Caco-2 (cell line): ENCODE data around the gene ABHD12. TPM values are rescaled to one million over a fixed set of nuclear protein-coding genes. Genes with fewer than 3 reads are reported as not detected.

Experiments used
- BruUV-seq: library from RNA; stranded (reverse); fragments of 400-500 nt; replicated peaks from 2 replicates; lab custom pipeline; 2021; lab: Mats Ljungman, UMichigan
- CTCF ChIA-PET: fragments of 300-600 bp; sonication (Branson Sonifier 250); formaldehyde crosslinking; loops from one replicate; lab custom pipeline; 2022; ENCODE audit warnings: antibody characterized with exemption; lab: Charles Lee
- POLR2A ChIA-PET: fragments of 300-600 bp; sonication (Branson Sonifier 250); formaldehyde crosslinking; loops from one replicate; lab custom pipeline; 2022; ENCODE audit warnings: antibody characterized with exemption; lab: Charles Lee
- DNase-seq, 2 experiments: peaks; one replicate each; pipeline versions ENCODE4 v3.0.0 to v3.0.0-alpha.2; 2020 to 2022
- H3K27me3 ChIP-seq: replicated peaks from 2 replicates; pipeline ENCODE4 v1.6.0; 2011; ENCODE audit warnings: low read length; ENCODE audit not compliant: control insufficient read depth, insufficient read depth
- H3K36me3 ChIP-seq: 2 replicates; pipeline ENCODE4 v1.5.1; 2011; ENCODE audit warnings: low read length; ENCODE audit not compliant: control insufficient read depth, insufficient read depth
- H3K4me1 ChIP-seq: fragments of 250-450 bp; sonication (Bioruptor Pico); 2 replicates; pipeline ENCODE4 v1.5.1; 2020; ENCODE audit warnings: mild to moderate bottlenecking
- H3K4me3 ChIP-seq: 2 replicates; pipeline ENCODE4 v1.5.1; 2011; ENCODE audit warnings: low read depth, mild to moderate bottlenecking, control low read depth, low read length
- H3K9me3 ChIP-seq: fragments of 250-450 bp; sonication (Bioruptor Pico); 2 replicates; pipeline ENCODE4 v1.5.1; 2020; ENCODE audit warnings: mild to moderate bottlenecking, moderate library complexity
- H3K27ac Mint-ChIP-seq: one replicate; pipeline ENCODE4 v1.8.0; 2022; ENCODE audit warnings: mixed read lengths; ENCODE audit not compliant: unreplicated experiment
- H3K27me3 Mint-ChIP-seq: one replicate; pipeline ENCODE4 v1.8.0; 2022; ENCODE audit warnings: mixed read lengths; ENCODE audit not compliant: insufficient read depth, unreplicated experiment
- H3K36me3 Mint-ChIP-seq: one replicate; pipeline ENCODE4 v1.8.0; 2022; ENCODE audit warnings: mild to moderate bottlenecking, mixed read lengths; ENCODE audit not compliant: insufficient read depth, unreplicated experiment
- H3K4me1 Mint-ChIP-seq: one replicate; pipeline ENCODE4 v1.8.0; 2022; ENCODE audit warnings: low read depth, mixed read lengths; ENCODE audit not compliant: unreplicated experiment
- H3K4me3 Mint-ChIP-seq: one replicate; pipeline ENCODE4 v1.8.0; 2022; ENCODE audit warnings: mild to moderate bottlenecking, moderate library complexity, mixed read lengths; ENCODE audit not compliant: unreplicated experiment
- H3K9me3 Mint-ChIP-seq: one replicate; pipeline ENCODE4 v1.8.0; 2022; ENCODE audit warnings: mixed read lengths; ENCODE audit not compliant: unreplicated experiment
- intact Hi-C: fragments of 100-400 bp; cut with micrococcal nuclease; formaldehyde crosslinking; loops from one replicate; pipeline ENCODE4 v1.10.0; 2022; ENCODE audit not compliant: unreplicated experiment
- total RNA-seq: library from RNA; stranded (reverse); gene quantifications from 2 replicates; pipeline ENCODE4 v1.2.3, GENCODE V29; 2022
- TF ChIP-seq, protein P1 (sequence below), 2 experiments: fragments of 200-600 bp in 1 of 2; IDR thresholded peaks; 1 replicate in 1 of 2; 2 replicates in 1 of 2; pipeline versions ENCODE4 v1.5.1 to v1.8.0; 2011 to 2022; ENCODE audit warnings: antibody characterized with exemption in 1 of 2, control low read depth in 1 of 2, inconsistent platforms in 1 of 2, low read depth in 1 of 2, low read length in 1 of 2, mild to moderate bottlenecking in 1 of 2, moderate library complexity in 1 of 2; ENCODE audit not compliant: insufficient read depth in 1 of 2, severe bottlenecking in 1 of 2, unreplicated experiment in 1 of 2

The ABHD12 gene
- total RNA-seq, 1 experiment from 2014 or later: 104 TPM

GRCh38 chr20:25355011-25355595 is 35.5 kb downstream of the ABHD12 start:
- H3K4me3 ChIP-seq: no peak overlapping the region
- no peak for DNase-seq
- H3K36me3 Mint-ChIP-seq: peaks cover 7% of the 10 kb centered on the region
- intact Hi-C loops: loop anchor here (2.0 kb wide), 2 partner anchors 16 to 30 kb away; no protein-coding TSS in a partner anchor
- no peak overlapping the region for H3K4me3 Mint-ChIP-seq
- TF ChIP-seq, protein P1, sequence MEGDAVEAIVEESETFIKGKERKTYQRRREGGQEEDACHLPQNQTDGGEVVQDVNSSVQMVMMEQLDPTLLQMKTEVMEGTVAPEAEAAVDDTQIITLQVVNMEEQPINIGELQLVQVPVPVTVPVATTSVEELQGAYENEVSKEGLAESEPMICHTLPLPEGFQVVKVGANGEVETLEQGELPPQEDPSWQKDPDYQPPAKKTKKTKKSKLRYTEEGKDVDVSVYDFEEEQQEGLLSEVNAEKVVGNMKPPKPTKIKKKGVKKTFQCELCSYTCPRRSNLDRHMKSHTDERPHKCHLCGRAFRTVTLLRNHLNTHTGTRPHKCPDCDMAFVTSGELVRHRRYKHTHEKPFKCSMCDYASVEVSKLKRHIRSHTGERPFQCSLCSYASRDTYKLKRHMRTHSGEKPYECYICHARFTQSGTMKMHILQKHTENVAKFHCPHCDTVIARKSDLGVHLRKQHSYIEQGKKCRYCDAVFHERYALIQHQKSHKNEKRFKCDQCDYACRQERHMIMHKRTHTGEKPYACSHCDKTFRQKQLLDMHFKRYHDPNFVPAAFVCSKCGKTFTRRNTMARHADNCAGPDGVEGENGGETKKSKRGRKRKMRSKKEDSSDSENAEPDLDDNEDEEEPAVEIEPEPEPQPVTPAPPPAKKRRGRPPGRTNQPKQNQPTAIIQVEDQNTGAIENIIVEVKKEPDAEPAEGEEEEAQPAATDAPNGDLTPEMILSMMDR (IDR thresholded peaks at IDR 0.05; ENCODE audit: insufficient read depth in 1 of 2, low read depth in 1 of 2, low read length in 1 of 2, severe bottlenecking in 1 of 2, unreplicated experiment in 1 of 2): no peak
- no peaks in the 10 kb centered on the region for H3K9me3 Mint-ChIP-seq
- ChIA-PET CTCF (no interaction called here), POLR2A (no interaction called here)
- H3K4me1 Mint-ChIP-seq: peaks cover 18% of the 10 kb centered on the region
- no peaks in the 10 kb centered on the region for H3K27me3 ChIP-seq
- no peaks in the 10 kb centered on the region for H3K9me3 ChIP-seq
- H3K36me3 ChIP-seq: peaks cover 3% of the 10 kb centered on the region; the same call in 1 of the 2 replicates
- H3K4me1 ChIP-seq: peaks cover 27% of the 10 kb centered on the region
- no peaks in the 10 kb centered on the region for H3K27me3 Mint-ChIP-seq
- peak overlapping the region; percentile 10 for H3K27ac Mint-ChIP-seq
- BruUV-seq: no TSS peak

GRCh38 chr20:25353747-25354705 is 36.6 kb downstream of the ABHD12 start:
- TF ChIP-seq, protein P1 (IDR thresholded peaks at IDR 0.05; ENCODE audit: insufficient read depth in 1 of 2, low read depth in 1 of 2, low read length in 1 of 2, severe bottlenecking in 1 of 2, unreplicated experiment in 1 of 2): no peak
- BruUV-seq: no TSS peak
- POLR2A ChIA-PET: no interaction called here
- intact Hi-C loops: loop anchor here (1.0 to 2.0 kb wide), 4 partner anchors 15 to 44 kb away; no protein-coding TSS in a partner anchor
- Histone ChIP-seq H3K36me3 (peaks cover 3% of the 10 kb centered on the region; the same call in 1 of the 2 replicates), H3K4me1 (peaks cover 27% of the 10 kb centered on the region), H3K9me3 (no peaks in the 10 kb centered on the region), H3K4me3 (no peak overlapping the region), H3K27me3 (no peaks in the 10 kb centered on the region)
- Mint-ChIP-seq H3K27ac (peak overlapping the region; percentile 46), H3K9me3 (no peaks in the 10 kb centered on the region), H3K4me3 (peak overlapping the region; percentile 18), H3K36me3 (peaks cover 7% of the 10 kb centered on the region), H3K27me3 (no peaks in the 10 kb centered on the region), H3K4me1 (peaks cover 18% of the 10 kb centered on the region)
- DNase-seq: peak; percentile 73 to 78
- CTCF ChIA-PET: no interaction called here

- intact Hi-C loops: no loop called here
- CTCF ChIA-PET: no interaction called here
- peaks cover 18% of the 10 kb centered on the region for H3K4me1 Mint-ChIP-seq
Observed at GRCh38 chr20:25353353-25353746, 37.3 kb downstream of the ABHD12 start.

More at GRCh38 chr20:25353353-25353746, 37.3 kb downstream of the ABHD12 start:
- peak overlapping the region; percentile 46 for H3K27ac Mint-ChIP-seq
- Histone ChIP-seq H3K27me3 (no peaks in the 10 kb centered on the region), H3K36me3 (peaks cover 3% of the 10 kb centered on the region; the same call in 1 of the 2 replicates), H3K4me3 (no peak overlapping the region), H3K9me3 (no peaks in the 10 kb centered on the region), H3K4me1 (peaks cover 27% of the 10 kb centered on the region)
- DNase-seq: no peak
- POLR2A ChIA-PET: no interaction called here
- TF ChIP-seq, protein P1 (IDR thresholded peaks at IDR 0.05; ENCODE audit: insufficient read depth in 1 of 2, low read depth in 1 of 2, low read length in 1 of 2, severe bottlenecking in 1 of 2, unreplicated experiment in 1 of 2): no peak
- BruUV-seq: no TSS peak
- H3K9me3 Mint-ChIP-seq: no peaks in the 10 kb centered on the region
- peaks cover 7% of the 10 kb centered on the region for H3K36me3 Mint-ChIP-seq
- H3K4me3 Mint-ChIP-seq: peak overlapping the region; percentile 18
- H3K27me3 Mint-ChIP-seq: no peaks in the 10 kb centered on the region
